ENCODE results near the gene MCCC1. TPM values are rescaled to one million over a fixed set of nuclear protein-coding genes. Genes with fewer than 3 reads are reported as not detected.

Gene MCCC1
- total and polyA plus RNA-seq, 4 donors: 8.5 to 59.4 (median 18.8) TPM

- Histone ChIP-seq H3K4me1 (ENCODE audit: control insufficient read depth in 1 of 2, insufficient read depth in 2 of 2, low read length in 2 of 2) (peaks cover 0 to 4% of the 10 kb centered on the region in 2 donors), H3K4me3 (ENCODE audit: low read length in 2 of 2) (peak overlapping the region; percentile 98 to 100), H3K9me3 (ENCODE audit: control insufficient read depth, low read length) (no peaks in the 10 kb centered on the region), H3K27ac (ENCODE audit: low read depth in 1 of 2, low read length in 2 of 2) (no peak overlapping the region), H3K27me3 (ENCODE audit: control insufficient read depth in 1 of 2, insufficient read depth in 2 of 2, low read length in 1 of 2) (no peaks in the 10 kb centered on the region), H3K36me3 (ENCODE audit: control insufficient read depth in 1 of 2, insufficient read depth in 2 of 2, low read length in 1 of 2) (no peaks in the 10 kb centered on the region)
- WGBS, 2 donors: 5% methylated on average over 10 of the region's 10 CpGs
- ATAC-seq (ENCODE audit: low FRiP score) (no peak), DNase-seq (no peak)
- intact Hi-C loops (cut with DNase I): no loop called here
Observed at GRCh38 chr3:182979103-182979673, 120.1 kb downstream of the MCCC1 start.

- ATAC-seq (ENCODE audit: low FRiP score) (no peak), DNase-seq (no peak)
- no peaks in the 10 kb centered on the region for H3K36me3 ChIP-seq (ENCODE audit: control insufficient read depth in 1 of 2, insufficient read depth in 2 of 2, low read length in 1 of 2)
- H3K27ac ChIP-seq (ENCODE audit: low read depth in 1 of 2, low read length in 2 of 2): no peak overlapping the region
- intact Hi-C loops (cut with DNase I): no loop called here
- no peak overlapping the region for H3K4me3 ChIP-seq (ENCODE audit: low read length in 2 of 2)
- no peaks in the 10 kb centered on the region for H3K9me3 ChIP-seq (ENCODE audit: control insufficient read depth, low read length)
- H3K27me3 ChIP-seq (ENCODE audit: control insufficient read depth in 1 of 2, insufficient read depth in 2 of 2, low read length in 1 of 2): no peaks in the 10 kb centered on the region
- H3K4me1 ChIP-seq (ENCODE audit: control insufficient read depth in 1 of 2, insufficient read depth in 2 of 2, low read length in 2 of 2): peaks cover 0 to 4% of the 10 kb centered on the region in 2 donors
- WGBS, 2 donors: 73 to 77% methylated on average over 5 of the region's 5 CpGs
Observed at GRCh38 chr3:182978387-182978786, 120.9 kb downstream of the MCCC1 start.

GRCh38 chr3:182973047-182973446 is 126.2 kb downstream of the MCCC1 start:
- H3K4me1 ChIP-seq (ENCODE audit: control insufficient read depth in 1 of 2, insufficient read depth in 2 of 2, low read length in 2 of 2): no peaks in the 10 kb centered on the region
- H3K27me3 ChIP-seq (ENCODE audit: control insufficient read depth in 1 of 2, insufficient read depth in 2 of 2, low read length in 1 of 2): no peaks in the 10 kb centered on the region
- H3K9me3 ChIP-seq (ENCODE audit: control insufficient read depth, low read length): no peaks in the 10 kb centered on the region
- intact Hi-C loops (cut with DNase I): no loop called here
- no peak overlapping the region for H3K4me3 ChIP-seq (ENCODE audit: low read length in 2 of 2)
- H3K36me3 ChIP-seq (ENCODE audit: control insufficient read depth in 1 of 2, insufficient read depth in 2 of 2, low read length in 1 of 2): no peaks in the 10 kb centered on the region
- 93 to 96% methylated on average over 5 of the region's 5 CpGs for WGBS, 2 donors
- no peak for DNase-seq
- H3K27ac ChIP-seq (ENCODE audit: low read depth in 1 of 2, low read length in 2 of 2): no peak overlapping the region
- no peak for ATAC-seq (ENCODE audit: low FRiP score)

GRCh38 chr3:182972387-182972786 is 126.9 kb downstream of the MCCC1 start:
- no peak for DNase-seq
- intact Hi-C loops (cut with DNase I): no loop called here
- 87 to 90% methylated on average over 6 of the region's 6 CpGs for WGBS, 2 donors
- Histone ChIP-seq H3K36me3 (ENCODE audit: control insufficient read depth in 1 of 2, insufficient read depth in 2 of 2, low read length in 1 of 2) (no peaks in the 10 kb centered on the region), H3K27me3 (ENCODE audit: control insufficient read depth in 1 of 2, insufficient read depth in 2 of 2, low read length in 1 of 2) (no peaks in the 10 kb centered on the region), H3K4me1 (ENCODE audit: control insufficient read depth in 1 of 2, insufficient read depth in 2 of 2, low read length in 2 of 2) (no peaks in the 10 kb centered on the region), H3K27ac (ENCODE audit: low read depth in 1 of 2, low read length in 2 of 2) (no peak overlapping the region), H3K9me3 (ENCODE audit: control insufficient read depth, low read length) (no peaks in the 10 kb centered on the region), H3K4me3 (ENCODE audit: low read length in 2 of 2) (no peak overlapping the region)
- no peak for ATAC-seq (ENCODE audit: low FRiP score)

- no peak for DNase-seq
- no peak for ATAC-seq (ENCODE audit: low FRiP score)
- Histone ChIP-seq H3K36me3 (ENCODE audit: control insufficient read depth in 1 of 2, insufficient read depth in 2 of 2, low read length in 1 of 2) (no peaks in the 10 kb centered on the region), H3K9me3 (ENCODE audit: control insufficient read depth, low read length) (no peaks in the 10 kb centered on the region), H3K27ac (ENCODE audit: low read depth in 1 of 2, low read length in 2 of 2) (no peak overlapping the region), H3K27me3 (ENCODE audit: control insufficient read depth in 1 of 2, insufficient read depth in 2 of 2, low read length in 1 of 2) (no peaks in the 10 kb centered on the region), H3K4me1 (ENCODE audit: control insufficient read depth in 1 of 2, insufficient read depth in 2 of 2, low read length in 2 of 2) (no peaks in the 10 kb centered on the region), H3K4me3 (ENCODE audit: low read length in 2 of 2) (no peak overlapping the region)
- WGBS, 2 donors: 57 to 63% methylated on average over 2 of the region's 2 CpGs
- intact Hi-C loops (cut with DNase I): no loop called here
Observed at GRCh38 chr3:182971637-182972036, 127.7 kb downstream of the MCCC1 start.

GRCh38 chr3:182970811-182971418 is 128.4 kb downstream of the MCCC1 start:
- no peaks in the 10 kb centered on the region for H3K36me3 ChIP-seq (ENCODE audit: control insufficient read depth in 1 of 2, insufficient read depth in 2 of 2, low read length in 1 of 2)
- ATAC-seq (ENCODE audit: low FRiP score) (no peak), DNase-seq (no peak)
- H3K4me1 ChIP-seq (ENCODE audit: control insufficient read depth in 1 of 2, insufficient read depth in 2 of 2, low read length in 2 of 2): no peaks in the 10 kb centered on the region
- H3K27me3 ChIP-seq (ENCODE audit: control insufficient read depth in 1 of 2, insufficient read depth in 2 of 2, low read length in 1 of 2): no peaks in the 10 kb centered on the region
- intact Hi-C loops (cut with DNase I): no loop called here
- no peaks in the 10 kb centered on the region for H3K9me3 ChIP-seq (ENCODE audit: control insufficient read depth, low read length)
- no peak overlapping the region for H3K27ac ChIP-seq (ENCODE audit: low read depth in 1 of 2, low read length in 2 of 2)
- no peak overlapping the region for H3K4me3 ChIP-seq (ENCODE audit: low read length in 2 of 2)
- 78 to 83% methylated on average over 3 of the region's 3 CpGs for WGBS, 2 donors

- Histone ChIP-seq H3K4me3 (ENCODE audit: low read length in 2 of 2) (no peak overlapping the region), H3K27ac (ENCODE audit: low read depth in 1 of 2, low read length in 2 of 2) (no peak overlapping the region), H3K9me3 (ENCODE audit: control insufficient read depth, low read length) (no peaks in the 10 kb centered on the region), H3K27me3 (ENCODE audit: control insufficient read depth in 1 of 2, insufficient read depth in 2 of 2, low read length in 1 of 2) (no peaks in the 10 kb centered on the region), H3K4me1 (ENCODE audit: control insufficient read depth in 1 of 2, insufficient read depth in 2 of 2, low read length in 2 of 2) (no peaks in the 10 kb centered on the region), H3K36me3 (ENCODE audit: control insufficient read depth in 1 of 2, insufficient read depth in 2 of 2, low read length in 1 of 2) (no peaks in the 10 kb centered on the region)
- intact Hi-C loops (cut with DNase I): no loop called here
- DNase-seq (no peak), ATAC-seq (ENCODE audit: low FRiP score) (no peak)
- WGBS, 2 donors: 96% methylated on average over 7 of the region's 7 CpGs
Observed at GRCh38 chr3:182969853-182970252, 129.4 kb downstream of the MCCC1 start.

- H3K36me3 ChIP-seq (ENCODE audit: control insufficient read depth in 1 of 2, insufficient read depth in 2 of 2, low read length in 1 of 2): no peaks in the 10 kb centered on the region
- no peaks in the 10 kb centered on the region for H3K27me3 ChIP-seq (ENCODE audit: control insufficient read depth in 1 of 2, insufficient read depth in 2 of 2, low read length in 1 of 2)
- no peak overlapping the region for H3K27ac ChIP-seq (ENCODE audit: low read depth in 1 of 2, low read length in 2 of 2)
- no peak overlapping the region for H3K4me3 ChIP-seq (ENCODE audit: low read length in 2 of 2)
- H3K4me1 ChIP-seq (ENCODE audit: control insufficient read depth in 1 of 2, insufficient read depth in 2 of 2, low read length in 2 of 2): no peaks in the 10 kb centered on the region
- DNase-seq (no peak), ATAC-seq (ENCODE audit: low FRiP score) (no peak)
- no peaks in the 10 kb centered on the region for H3K9me3 ChIP-seq (ENCODE audit: control insufficient read depth, low read length)
- intact Hi-C loops (cut with DNase I): no loop called here
Observed at GRCh38 chr3:182969277-182969676, 130.0 kb downstream of the MCCC1 start.

All from aorta (tissue), 5 donors.